ENCODE results near the gene HFE. TPM values are rescaled to one million over a fixed set of nuclear protein-coding genes. Genes with fewer than 3 reads are reported as not detected.
"Not testable (repeated sequence)": the region's sequence is repeated elsewhere in the genome, so short reads cannot be mapped to it uniquely, and the experiment has no call there.

Gene HFE
- total RNA-seq, 4 donors from 2014 or later = 1.2 to 8.4 (median 6.2) TPM

DNA sequence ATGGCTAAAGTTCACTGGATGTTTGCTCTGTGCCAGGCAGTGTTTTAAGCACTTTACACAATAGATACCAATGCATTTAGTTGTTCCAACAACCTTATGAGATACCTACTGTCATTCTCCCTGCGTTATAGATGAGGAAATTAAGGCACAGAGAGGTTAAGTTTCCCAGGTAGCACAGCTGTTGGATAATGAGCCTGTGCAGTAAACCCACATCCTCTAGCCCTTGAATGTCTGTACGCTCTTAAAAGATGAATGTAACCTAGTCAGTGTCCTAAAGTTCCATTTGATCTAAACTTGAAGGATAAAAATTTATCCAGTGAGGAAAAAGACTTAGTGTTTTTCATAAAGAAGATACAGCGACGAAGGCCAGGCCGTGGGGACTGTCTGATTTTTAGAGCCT, 28.0 kb downstream of the HFE start:
- no peaks in the 10 kb centered on the region for H3K36me3 ChIP-seq
- no peak overlapping the region for H3K27ac ChIP-seq
- intact Hi-C loops (cut with DNase I; ENCODE audit: low total_unique reads) = no loop called here
- H3K9me3 ChIP-seq = no peaks in the 10 kb centered on the region
- H3K27me3 ChIP-seq = peaks cover 0 to 3% of the 10 kb centered on the region in 2 donors
- DNase-seq = no peak
- H3K4me3 ChIP-seq = no peak overlapping the region
- TF ChIP-seq, protein P1, sequence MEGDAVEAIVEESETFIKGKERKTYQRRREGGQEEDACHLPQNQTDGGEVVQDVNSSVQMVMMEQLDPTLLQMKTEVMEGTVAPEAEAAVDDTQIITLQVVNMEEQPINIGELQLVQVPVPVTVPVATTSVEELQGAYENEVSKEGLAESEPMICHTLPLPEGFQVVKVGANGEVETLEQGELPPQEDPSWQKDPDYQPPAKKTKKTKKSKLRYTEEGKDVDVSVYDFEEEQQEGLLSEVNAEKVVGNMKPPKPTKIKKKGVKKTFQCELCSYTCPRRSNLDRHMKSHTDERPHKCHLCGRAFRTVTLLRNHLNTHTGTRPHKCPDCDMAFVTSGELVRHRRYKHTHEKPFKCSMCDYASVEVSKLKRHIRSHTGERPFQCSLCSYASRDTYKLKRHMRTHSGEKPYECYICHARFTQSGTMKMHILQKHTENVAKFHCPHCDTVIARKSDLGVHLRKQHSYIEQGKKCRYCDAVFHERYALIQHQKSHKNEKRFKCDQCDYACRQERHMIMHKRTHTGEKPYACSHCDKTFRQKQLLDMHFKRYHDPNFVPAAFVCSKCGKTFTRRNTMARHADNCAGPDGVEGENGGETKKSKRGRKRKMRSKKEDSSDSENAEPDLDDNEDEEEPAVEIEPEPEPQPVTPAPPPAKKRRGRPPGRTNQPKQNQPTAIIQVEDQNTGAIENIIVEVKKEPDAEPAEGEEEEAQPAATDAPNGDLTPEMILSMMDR (IDR thresholded peaks at IDR 0.05) = no peak
- TF ChIP-seq POLR2A (IDR thresholded peaks at IDR 0.05) = no peak
- H3K4me1 ChIP-seq = no peaks in the 10 kb centered on the region

DNA sequence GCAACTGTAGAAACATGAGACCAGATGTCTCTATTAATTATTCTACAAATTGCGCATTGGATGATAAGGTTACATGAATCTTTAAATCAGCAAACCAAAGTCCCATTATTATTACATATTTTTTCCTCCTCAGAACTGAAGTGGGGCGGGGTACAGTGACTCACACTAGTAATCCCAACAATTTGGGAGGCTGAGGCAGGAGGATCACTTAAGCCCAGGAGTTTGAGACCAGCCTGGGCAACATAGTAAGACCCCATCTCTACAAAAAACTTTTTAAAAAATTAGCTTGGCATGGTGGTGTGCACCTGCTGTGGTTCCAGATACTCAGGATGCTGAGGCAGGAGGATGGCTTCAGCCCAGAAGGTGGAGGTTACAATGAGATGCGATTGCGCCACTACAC, 29.0 kb downstream of the HFE start:
- TF ChIP-seq, protein P1 (IDR thresholded peaks at IDR 0.05) = no peak
- TF ChIP-seq POLR2A (IDR thresholded peaks at IDR 0.05) = no peak
- intact Hi-C loops (cut with DNase I; ENCODE audit: low total_unique reads) = no loop called here
- no peaks in the 10 kb centered on the region for H3K36me3 ChIP-seq

DNA sequence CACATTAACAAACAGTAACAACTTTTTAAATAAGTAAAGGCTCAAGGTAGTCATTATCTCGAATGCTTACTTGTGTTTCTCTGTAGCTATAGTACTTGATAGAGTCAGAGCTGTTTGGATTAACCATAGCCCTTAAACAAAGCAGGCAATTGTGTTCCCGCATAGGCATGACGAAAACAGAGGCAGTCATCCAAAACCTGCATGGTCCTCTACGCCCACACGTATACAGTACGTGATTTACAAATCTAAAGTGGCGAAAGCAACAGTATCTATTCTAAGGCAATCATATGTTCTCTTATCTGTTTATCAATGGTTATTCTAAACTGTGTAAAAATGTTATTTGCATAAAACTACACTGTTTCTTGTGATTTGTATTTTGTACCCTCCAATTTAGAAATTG, 31.8 kb downstream of the HFE start:
- intact Hi-C loops (cut with DNase I; ENCODE audit: low total_unique reads) = no loop called here
- no peaks in the 10 kb centered on the region for H3K36me3 ChIP-seq
- no peak overlapping the region for H3K4me3 ChIP-seq
- H3K27ac ChIP-seq = no peak overlapping the region
- H3K9me3 ChIP-seq = no peaks in the 10 kb centered on the region
- DNase-seq = no peak
- TF ChIP-seq, protein P1 (IDR thresholded peaks at IDR 0.05) = no peak
- no peak for TF ChIP-seq POLR2A (IDR thresholded peaks at IDR 0.05)
- no peaks in the 10 kb centered on the region for H3K4me1 ChIP-seq
- H3K27me3 ChIP-seq = peaks cover 0 to 3% of the 10 kb centered on the region in 2 donors

More for the DNA sequence above, 29.0 kb downstream of the HFE start:
- Histone ChIP-seq H3K4me3 (no peak overlapping the region), H3K9me3 (no peaks in the 10 kb centered on the region), H3K4me1 (no peaks in the 10 kb centered on the region), H3K27me3 (peaks cover 0 to 3% of the 10 kb centered on the region in 2 donors), H3K27ac (no peak overlapping the region)
- DNase-seq = no peak

DNA sequence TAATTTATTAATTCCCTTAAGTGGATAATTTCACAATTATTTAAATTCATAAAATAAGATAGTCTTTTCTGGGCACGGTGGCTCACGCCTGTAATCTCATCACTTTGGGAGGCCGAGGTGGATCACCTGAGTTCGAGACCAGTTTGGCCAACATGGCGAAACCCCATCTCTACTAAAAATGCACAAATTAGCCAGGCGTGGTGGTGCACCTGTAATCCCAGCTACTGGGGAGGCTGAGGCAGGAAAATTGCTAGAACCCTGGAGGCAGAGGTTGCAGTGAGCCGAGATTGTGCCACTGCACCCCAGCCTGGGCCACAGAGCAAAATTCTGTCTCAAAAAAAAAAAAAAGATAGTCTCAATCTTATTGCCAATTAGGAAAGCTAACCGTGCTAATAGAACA, 32.9 kb downstream of the HFE start:
- not testable (repeated sequence) for H3K9me3 ChIP-seq, H3K27me3 ChIP-seq, H3K4me1 ChIP-seq, H3K36me3 ChIP-seq, DNase-seq, H3K27ac ChIP-seq, H3K4me3 ChIP-seq
- intact Hi-C loops (cut with DNase I; ENCODE audit: low total_unique reads) = loop anchor here (10.0 kb wide), 1 partner anchor 75 kb away; a partner anchor contains a TSS

DNA sequence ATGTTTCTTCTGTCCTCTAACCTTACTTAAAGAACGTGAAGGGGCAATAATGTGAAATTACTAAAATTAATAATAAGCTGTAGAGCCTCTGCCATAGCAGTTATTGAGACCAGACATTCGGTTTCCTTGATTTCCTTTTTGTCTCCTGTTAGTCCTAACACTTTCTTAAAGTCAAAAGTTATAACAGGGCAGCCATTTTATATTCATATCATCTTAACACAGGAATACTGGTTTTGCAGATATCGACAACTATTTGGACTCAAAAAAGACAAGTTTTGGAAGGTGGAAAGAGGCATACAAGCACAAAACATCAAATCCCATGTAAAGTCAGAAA, 33.5 kb downstream of the HFE start:
- DNase-seq = no peak
- Histone ChIP-seq H3K36me3 (no peaks in the 10 kb centered on the region), H3K27me3 (peaks cover 0 to 3% of the 10 kb centered on the region in 2 donors), H3K4me1 (no peaks in the 10 kb centered on the region), H3K27ac (no peak overlapping the region), H3K9me3 (no peaks in the 10 kb centered on the region), H3K4me3 (no peak overlapping the region)
- TF ChIP-seq, protein P1 (IDR thresholded peaks at IDR 0.05) = no peak
- no peak for TF ChIP-seq POLR2A (IDR thresholded peaks at IDR 0.05)
- intact Hi-C loops (cut with DNase I; ENCODE audit: low total_unique reads) = loop anchor here (10.0 kb wide), 1 partner anchor 74 kb away; a partner anchor contains a TSS
